IMR-90 (cell line): ENCODE data around the gene KIAA0513.

Source experiments
- CHD1 ChIP-seq: IDR thresholded peaks from 2 replicates; pipeline ENCODE4 v1.6.1; 2012; ENCODE audit warnings: low read depth, low read length, improper control_type of control experiment
- CTCF ChIP-seq: conservative IDR thresholded peaks from 2 replicates; pipeline ENCODE4 v1.5.1; 2012; ENCODE audit warnings: mild to moderate bottlenecking, low read depth, low read length, improper control_type of control experiment
- MAFK ChIP-seq: IDR thresholded peaks from 2 replicates; pipeline ENCODE4 v1.6.1; 2012; ENCODE audit warnings: low read depth, low read length, improper control_type of control experiment
- MAZ ChIP-seq: IDR thresholded peaks from 2 replicates; pipeline ENCODE4 v1.6.1; 2012; ENCODE audit warnings: low read depth, mild to moderate bottlenecking, low read length, improper control_type of control experiment, moderate library complexity, borderline replicate concordance
- POLR2A ChIP-seq: IDR thresholded peaks from 2 replicates; pipeline ENCODE4 v1.6.1; 2012; ENCODE audit warnings: mild to moderate bottlenecking, low read depth, low read length
- RAD21 ChIP-seq: IDR thresholded peaks from 2 replicates; pipeline ENCODE4 v1.6.1; 2012; ENCODE audit warnings: low read length, improper control_type of control experiment
- RCOR1 ChIP-seq: IDR thresholded peaks from 2 replicates; pipeline ENCODE4 v1.6.1; 2012; ENCODE audit warnings: mild to moderate bottlenecking, low read length, improper control_type of control experiment; ENCODE audit not compliant: insufficient replicate concordance
- RFX5 ChIP-seq: IDR thresholded peaks from 2 replicates; pipeline ENCODE4 v1.8.0; 2012; ENCODE audit warnings: low read depth, mild to moderate bottlenecking, low read length, moderate library complexity
- SMC3 ChIP-seq: fragments of 150-350 bp; IDR thresholded peaks from 2 replicates; pipeline ENCODE4 v1.6.1; 2016; ENCODE audit warnings: low read depth, mild to moderate bottlenecking, antibody characterized with exemption, low read length, moderate library complexity
- TF ChIP-seq, protein P1 (sequence below): fragments of 150-350 bp; IDR thresholded peaks from 2 replicates; pipeline ENCODE4 v1.6.1; 2016; ENCODE audit warnings: low read depth, mild to moderate bottlenecking, low read length, moderate library complexity, borderline replicate concordance

GRCh38 chr16:85051067-85051581 lies 23.5 kb downstream of the KIAA0513 start:
- TF ChIP-seq POLR2A (no peak), CTCF (no peak), MAFK (no peak), CHD1 (no peak), RAD21 (no peak), RFX5 (no peak), RCOR1 (no peak), SMC3 (no peak), MAZ (no peak)
- TF ChIP-seq, protein P1, sequence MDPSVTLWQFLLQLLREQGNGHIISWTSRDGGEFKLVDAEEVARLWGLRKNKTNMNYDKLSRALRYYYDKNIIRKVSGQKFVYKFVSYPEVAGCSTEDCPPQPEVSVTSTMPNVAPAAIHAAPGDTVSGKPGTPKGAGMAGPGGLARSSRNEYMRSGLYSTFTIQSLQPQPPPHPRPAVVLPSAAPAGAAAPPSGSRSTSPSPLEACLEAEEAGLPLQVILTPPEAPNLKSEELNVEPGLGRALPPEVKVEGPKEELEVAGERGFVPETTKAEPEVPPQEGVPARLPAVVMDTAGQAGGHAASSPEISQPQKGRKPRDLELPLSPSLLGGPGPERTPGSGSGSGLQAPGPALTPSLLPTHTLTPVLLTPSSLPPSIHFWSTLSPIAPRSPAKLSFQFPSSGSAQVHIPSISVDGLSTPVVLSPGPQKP, result no peak
